RCC 7860 (cell line): ENCODE results near the gene MALRD1.

Source experiments
- DNase-seq: peaks from one replicate; pipeline ENCODE4 v3.0.0-alpha.2; 2015; ENCODE audit warnings: low spot score
- FAIRE-seq: peaks from 2 replicates; lab custom pipeline; 2012; peaks lifted over from hg19 to GRCh38; lab: Jason Lieb, UNC

MALRD1 gene

DNA sequence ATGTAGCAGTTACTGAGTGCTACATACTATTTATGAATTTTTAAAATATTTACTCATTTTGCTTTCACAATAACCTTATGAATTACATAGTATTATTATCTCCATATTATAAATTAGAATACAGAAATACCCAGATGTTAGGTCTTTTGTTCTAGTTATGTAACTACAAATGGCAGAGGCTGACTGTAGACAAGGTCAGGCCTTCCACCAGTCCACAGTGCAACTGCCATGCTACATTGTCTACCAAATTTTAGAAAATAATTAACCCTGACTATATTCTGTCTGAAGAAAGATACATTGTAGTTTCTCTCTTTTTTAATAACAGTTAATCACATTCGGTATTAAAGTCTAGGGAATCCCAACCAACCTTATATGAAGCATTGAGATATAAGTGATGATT lies 280.9 kb downstream of the MALRD1 start:
- FAIRE-seq (no peak), DNase-seq (no peak)

DNA sequence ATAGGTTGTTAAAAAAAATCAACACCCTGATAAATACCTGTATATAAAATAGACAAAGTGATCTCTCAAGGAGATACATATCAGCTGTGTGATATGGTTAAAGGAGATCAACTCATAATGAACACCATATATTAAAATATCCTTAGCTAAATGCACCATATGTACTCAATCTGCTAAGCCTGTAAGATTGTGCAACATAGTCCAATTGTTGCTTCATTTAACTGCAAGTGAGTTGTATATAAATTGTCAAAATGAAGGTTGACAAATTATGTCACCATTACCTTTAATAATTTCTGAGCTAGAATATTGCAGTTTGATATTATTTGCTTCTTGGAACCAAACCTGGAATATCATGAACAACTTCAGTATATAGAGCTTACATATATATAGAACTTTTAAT lies 283.7 kb downstream of the MALRD1 start:
- no peak for DNase-seq
- FAIRE-seq: no peak

- no peak for FAIRE-seq
- no peak for DNase-seq
These were observed 285.0 kb downstream of the MALRD1 start for GRCh38 chr10:19333631-19334030.

DNA sequence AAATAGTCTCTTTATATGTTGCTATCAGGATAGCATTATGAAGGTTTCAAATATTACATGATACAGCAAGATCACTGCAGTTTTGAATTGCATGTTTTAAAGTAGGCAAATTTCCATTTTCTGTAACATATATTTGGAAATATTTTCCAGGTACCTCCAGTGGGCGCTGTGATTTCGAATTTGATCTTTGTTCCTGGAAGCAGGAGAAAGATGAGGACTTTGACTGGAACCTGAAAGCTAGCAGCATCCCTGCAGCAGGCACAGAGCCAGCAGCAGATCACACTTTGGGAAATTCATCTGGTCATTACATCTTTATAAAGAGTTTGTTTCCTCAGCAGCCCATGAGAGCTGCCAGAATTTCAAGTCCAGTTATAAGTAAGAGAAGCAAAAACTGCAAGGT lies 299.0 kb downstream of the MALRD1 start:
- FAIRE-seq (no peak), DNase-seq (no peak)

DNA sequence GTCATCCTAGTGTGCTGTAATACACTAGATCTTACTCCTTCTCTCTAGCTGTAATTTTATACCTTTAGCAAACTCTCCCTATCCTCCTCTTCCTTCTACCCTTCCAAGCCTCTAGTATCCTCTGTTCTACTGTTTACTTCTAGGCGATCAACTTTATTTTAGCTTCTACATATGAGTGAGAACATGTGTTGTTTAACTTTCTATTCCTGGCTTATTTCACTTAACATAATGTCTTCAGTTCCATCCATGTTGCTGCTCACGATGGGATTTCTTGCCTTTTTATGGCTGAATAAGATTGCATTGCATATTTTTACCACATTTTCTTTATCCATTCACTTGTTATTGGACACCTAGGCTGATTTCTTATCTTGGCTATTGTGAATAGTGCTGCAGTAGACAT lies 318.6 kb downstream of the MALRD1 start:
- no peak for FAIRE-seq
- DNase-seq: no peak

DNA sequence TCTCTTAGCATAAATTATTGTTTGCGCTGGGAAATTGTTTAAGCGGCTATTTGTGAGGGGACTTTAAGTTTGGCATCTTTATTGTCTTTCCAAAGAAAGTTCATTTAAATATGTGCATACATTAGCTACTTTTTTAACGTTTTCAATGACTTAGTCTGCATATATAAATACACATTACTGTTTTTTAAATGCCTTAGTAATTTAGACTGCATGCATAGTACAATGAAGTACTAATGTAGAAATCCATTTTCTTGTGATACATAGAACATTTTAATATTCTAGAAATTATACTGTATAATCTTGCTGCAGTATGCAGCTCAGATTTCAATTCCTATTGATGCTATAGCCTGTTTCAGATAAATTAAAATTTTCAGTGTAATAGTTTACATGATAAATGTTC lies 325.4 kb downstream of the MALRD1 start:
- FAIRE-seq (no peak), DNase-seq (no peak)

GRCh38 chr10:19385846-19386450 lies 337.3 kb downstream of the MALRD1 start:
- no peak for FAIRE-seq
- no peak for DNase-seq

- no peak for FAIRE-seq
- no peak for DNase-seq
These were observed 360.3 kb downstream of the MALRD1 start for GRCh38 chr10:19408924-19409323.

GRCh38 chr10:19411119-19411518 lies 362.5 kb downstream of the MALRD1 start:
- DNase-seq (no peak), FAIRE-seq (no peak)

- FAIRE-seq (peak; percentile 30), DNase-seq (peak; percentile 9)
These were observed 363.9 kb downstream of the MALRD1 start for GRCh38 chr10:19412531-19412930.

- FAIRE-seq (no peak), DNase-seq (no peak)
These were observed 367.6 kb downstream of the MALRD1 start for GRCh38 chr10:19416164-19416563.

DNA sequence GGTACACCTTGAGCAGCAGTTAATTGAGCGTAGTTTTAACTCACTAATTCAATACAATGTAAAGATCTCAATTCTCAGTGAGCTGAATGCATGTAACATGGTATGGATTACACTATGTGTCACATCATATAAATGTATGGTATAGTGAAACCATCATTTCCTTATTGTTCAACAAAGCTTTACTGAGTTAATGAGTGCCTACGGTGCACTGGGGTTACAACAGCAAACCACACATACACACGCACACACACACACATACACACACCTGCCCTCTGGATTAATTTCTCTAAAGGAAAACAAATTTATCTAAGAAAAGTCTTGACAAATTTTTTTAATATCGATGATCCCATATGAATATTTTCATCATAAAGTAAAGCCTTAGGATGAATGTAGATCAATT lies 369.1 kb downstream of the MALRD1 start:
- no peak for DNase-seq
- no peak for FAIRE-seq

DNA sequence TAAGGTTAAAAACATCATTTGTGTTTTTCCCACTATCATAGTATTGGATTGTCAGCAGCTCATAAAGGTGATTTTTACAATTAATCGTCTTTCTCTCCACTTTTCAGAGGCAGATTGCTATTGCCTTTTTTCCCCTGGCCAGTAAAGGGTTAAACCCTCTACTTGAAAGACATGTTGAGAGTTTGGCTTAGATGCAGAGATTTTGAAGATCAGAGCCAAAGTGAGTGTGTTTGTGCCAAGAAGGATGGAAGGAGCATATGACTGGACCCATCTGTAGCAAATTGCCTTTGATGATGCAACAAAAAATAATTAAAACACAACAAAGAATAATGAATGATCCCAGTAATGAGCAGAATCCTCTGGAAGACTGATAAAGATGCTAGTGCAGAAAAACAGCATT lies 373.1 kb downstream of the MALRD1 start:
- no peak for DNase-seq
- no peak for FAIRE-seq

GRCh38 chr10:19426034-19426433 lies 377.4 kb downstream of the MALRD1 start:
- FAIRE-seq: no peak

GRCh38 chr10:19431622-19432351 lies 383.2 kb downstream of the MALRD1 start:
- FAIRE-seq: no peak

More at GRCh38 chr10:19426034-19426433, 377.4 kb downstream of the MALRD1 start:
- no peak for DNase-seq

DNA sequence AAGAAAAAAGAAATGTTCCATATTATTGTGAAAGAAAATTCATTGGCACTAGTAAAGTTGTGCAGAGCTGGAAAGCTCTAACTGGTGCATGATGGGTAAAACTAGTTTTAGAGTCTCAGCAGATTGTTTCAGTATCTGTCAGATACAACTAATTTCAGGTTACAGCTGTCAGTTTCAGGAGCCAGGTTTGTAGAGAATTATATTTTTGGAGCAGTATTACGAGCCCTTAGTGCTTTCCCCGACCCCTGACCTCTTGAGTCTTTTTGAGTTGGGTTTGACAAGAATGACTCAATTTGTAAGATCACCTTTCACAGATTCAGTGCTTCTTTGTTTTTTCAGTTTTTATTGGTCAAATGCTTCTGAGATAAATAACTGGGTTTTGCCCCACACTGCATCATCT lies 401.3 kb downstream of the MALRD1 start:
- no peak for FAIRE-seq
- no peak for DNase-seq

More at GRCh38 chr10:19431622-19432351, 383.2 kb downstream of the MALRD1 start:
- no peak for DNase-seq

DNA sequence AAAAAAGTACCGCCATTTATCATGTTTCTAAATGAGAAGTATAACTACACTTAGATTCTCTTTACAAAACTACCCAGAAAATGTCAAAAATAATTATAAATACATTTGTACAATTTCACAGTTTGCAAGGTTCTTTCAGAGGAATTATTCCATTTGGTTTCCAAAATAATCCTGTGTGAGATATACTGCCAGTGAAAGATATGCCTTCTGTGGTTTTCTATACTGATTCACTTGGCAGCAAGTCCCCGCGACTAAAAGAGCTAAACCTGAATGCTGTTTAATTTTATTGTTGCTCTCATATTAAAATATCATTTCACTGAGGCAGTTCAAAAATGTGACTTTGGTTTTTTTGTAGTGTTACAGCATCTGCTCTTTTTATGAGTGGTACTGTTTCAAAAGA lies 402.8 kb downstream of the MALRD1 start:
- DNase-seq (no peak), FAIRE-seq (no peak)

DNA sequence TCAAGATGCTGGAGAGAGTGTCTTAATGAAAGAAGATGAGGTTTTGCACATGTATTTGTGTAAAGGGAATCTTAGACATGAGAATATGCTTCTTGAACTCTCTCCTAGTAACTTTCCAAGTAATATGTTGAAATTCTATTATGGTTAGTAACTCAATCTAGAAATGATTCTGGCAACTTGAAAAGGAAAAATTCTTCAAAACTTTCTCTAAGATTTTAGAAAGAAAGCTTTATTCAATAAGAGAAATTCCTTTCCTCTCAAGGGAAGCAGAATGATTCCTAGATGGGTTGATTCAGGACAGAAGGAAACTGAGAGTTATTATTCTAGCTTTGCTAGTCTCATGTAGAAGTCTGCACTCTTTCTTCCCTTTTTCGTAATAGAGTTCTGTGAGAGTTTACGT lies 403.3 kb downstream of the MALRD1 start:
- FAIRE-seq (no peak), DNase-seq (no peak)

GRCh38 chr10:19453967-19454366 lies 405.4 kb downstream of the MALRD1 start:
- no peak for DNase-seq
- no peak for FAIRE-seq

- FAIRE-seq: no peak
- DNase-seq: no peak
These were observed 413.0 kb downstream of the MALRD1 start for GRCh38 chr10:19461588-19461987.

DNA sequence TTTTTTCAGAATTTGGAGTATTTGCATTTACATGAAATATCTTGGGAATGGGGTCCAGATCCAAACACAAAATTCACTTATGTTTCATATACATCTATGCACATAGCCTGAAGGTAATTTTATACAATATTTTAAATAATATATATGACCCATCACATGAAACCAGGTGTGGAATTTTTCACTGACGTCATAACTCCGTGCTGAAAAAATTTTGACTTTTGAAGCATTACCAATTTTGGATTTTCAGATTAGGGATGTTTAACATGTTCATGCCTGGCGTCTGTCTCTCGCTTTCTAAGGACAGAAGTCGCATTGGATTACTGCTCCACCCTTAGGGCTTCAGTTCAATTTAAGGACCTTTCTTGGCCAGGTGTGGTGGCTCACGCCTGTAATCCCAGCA lies 418.1 kb downstream of the MALRD1 start:
- no peak for FAIRE-seq

DNA sequence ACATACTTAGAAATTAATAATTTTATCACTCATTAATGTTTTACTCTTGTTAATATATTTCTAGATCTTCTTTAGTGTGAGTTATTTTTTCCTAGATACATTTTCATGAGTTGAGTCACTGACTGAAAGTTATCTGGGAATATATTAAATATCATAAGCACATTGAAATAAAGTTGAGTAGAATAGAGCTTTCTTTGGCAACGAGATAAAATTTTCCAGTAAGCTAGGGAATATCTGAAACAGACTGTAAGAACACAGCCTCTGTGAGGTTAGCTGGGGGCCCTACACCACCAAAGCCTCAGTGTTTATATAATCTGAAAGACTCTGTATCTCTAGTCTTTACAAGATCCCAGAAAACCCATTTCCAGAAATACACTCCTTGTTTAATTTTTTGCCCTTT lies 419.8 kb downstream of the MALRD1 start:
- FAIRE-seq (no peak), DNase-seq (no peak)

More for the DNA sequence above, 418.1 kb downstream of the MALRD1 start:
- no peak for DNase-seq

- FAIRE-seq: no peak
- no peak for DNase-seq
These were observed 420.9 kb downstream of the MALRD1 start for GRCh38 chr10:19469521-19469920.
